HG03442 (cell line): Measurements from ENCODE around the gene VWF.
"Not testable (repeated sequence)": the region's sequence is repeated elsewhere in the genome, so short reads cannot be mapped to it uniquely, and the experiment has no call there.

ENCODE experiments used
- ATAC-seq: cut with Tn5 transposase; IDR thresholded peaks from one replicate; pipeline ENCODE4 v1.9.1; 2021; ENCODE audit warnings: mild to moderate bottlenecking, moderate library complexity; ENCODE audit not compliant: unreplicated experiment

The VWF gene

DNA sequence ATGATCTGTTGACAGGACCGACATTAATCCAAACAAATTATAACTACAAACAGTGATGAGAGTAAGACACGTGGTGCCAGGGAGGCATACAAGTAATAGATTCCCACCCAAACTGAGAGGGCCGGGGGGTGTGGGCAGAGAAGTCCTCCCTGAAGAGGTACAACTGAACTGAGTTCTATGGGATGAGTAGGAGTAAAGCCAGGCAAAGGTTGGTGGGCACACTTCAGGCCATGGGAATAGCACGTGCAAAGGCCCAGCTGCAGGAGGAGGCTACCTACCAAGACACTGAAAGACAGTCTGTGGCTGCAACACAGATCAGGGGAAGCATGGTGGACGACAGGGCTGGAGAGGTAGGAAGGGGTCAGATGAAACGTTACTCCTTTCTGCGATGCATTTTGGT lies 22.0 kb upstream of the VWF start:
- ATAC-seq: no peak

DNA sequence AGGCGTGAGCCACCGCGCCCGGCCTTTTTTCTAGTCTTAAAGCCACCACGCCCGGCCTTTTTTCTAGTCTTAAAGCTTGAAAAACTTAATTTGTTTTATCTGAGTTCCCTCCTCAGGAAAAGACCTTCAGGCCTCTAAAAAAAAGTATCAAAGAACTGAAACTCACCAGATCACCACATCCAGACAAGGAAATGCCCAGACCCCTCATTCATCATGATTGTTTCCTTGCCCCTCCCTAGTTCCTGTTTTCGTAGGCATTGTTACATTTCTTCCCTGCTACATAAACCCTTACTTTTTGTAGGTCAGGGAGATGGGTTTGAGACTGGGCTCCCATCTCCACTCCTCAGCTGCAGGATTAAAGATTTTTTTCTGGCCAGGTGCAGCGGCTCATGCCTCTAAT lies 21.1 kb upstream of the VWF start:
- no peak for ATAC-seq

DNA sequence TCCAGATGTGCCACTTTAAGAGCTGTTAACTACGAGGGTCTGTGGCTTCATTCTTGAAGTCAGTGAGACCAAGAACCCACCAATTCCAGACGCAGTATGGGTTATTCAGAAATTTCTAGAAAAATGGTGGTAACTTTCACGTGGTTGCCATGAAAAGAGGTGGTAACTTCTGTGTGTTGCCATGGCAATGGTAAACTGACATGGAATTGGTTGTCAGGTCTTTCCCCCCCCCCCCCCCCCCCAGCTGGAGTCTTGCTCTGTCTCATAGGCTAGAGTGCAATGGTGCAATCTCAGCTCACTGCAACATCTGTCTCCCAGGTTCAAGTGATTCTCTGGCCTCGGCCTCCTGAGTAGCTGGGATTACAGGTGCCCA lies 18.8 kb upstream of the VWF start:
- no peak for ATAC-seq

DNA sequence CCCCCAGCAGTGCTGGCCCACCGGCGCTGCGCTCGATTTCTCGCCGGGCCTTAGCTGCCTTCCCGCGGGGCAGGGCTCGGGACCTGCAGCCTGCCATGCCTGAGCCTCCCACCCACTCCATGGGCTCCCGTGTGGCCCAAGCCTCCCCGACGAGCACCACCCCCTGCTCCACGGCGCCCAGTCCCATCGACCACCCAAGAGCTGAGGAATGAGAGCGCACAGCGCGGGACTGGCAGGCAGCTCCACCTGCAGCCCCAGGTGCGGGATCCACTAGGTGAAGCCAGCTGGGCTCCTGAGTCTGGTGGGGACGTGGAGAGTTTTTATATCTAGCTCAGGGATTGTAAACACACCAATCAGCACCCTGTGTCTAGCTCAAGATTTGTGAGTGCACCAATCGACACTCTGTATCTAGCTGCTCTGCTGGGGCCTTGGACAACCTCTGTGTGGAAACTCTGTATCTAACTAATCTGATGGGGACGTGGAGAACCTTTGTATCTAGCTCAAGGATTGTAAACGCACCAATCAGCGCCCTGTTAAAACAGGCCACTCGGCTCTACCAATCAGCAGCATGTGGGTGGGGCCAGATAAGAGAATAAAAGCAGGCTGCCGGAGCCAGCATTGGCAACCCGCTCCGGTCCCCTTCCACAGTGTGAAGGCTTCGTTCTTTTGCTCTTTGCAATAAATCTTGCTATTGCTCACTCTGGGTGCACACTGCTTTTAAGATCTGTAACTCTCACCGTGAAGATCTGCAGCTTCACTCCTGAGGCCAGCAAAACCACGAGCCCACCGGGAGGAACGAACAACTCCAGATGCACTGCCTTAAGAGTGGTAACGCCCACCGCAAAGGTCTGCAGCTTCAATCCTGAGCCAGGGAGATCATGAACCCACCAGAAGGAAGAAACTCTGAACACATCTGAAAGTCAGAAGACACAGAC lies 18.2 kb upstream of the VWF start:
- not testable (repeated sequence) for ATAC-seq

DNA sequence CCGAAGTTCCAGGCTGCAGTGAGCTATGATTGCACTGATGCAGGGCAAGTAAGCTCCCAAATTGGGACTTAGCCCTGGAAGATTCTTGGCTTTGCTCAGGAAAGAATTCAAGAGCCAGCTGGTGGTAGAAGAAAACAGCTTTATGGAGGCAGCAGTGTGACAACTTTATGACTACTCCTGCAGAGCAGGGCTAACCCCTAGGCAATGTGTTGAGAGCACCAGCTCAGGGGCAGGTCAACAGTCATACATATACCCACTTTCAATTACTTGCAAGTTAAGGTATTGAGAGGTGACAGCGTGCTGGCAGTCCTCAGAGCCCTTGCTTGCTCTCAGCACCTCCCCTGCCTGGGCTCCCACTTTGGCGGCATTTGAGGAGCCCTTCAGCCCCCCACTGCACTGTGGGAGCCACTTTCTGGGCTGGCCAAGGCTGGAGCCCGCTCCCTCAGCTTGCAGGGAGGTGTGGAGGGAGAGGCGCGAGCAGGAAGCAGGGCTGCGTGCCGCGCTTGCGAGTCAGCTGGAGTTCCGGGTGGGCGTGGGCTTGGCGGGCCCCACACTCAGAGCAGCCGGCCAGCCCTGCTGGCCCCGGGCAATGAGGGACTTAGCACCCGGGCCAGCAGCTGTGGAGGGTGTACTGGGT lies 17.4 kb upstream of the VWF start:
- not testable (repeated sequence) for ATAC-seq

DNA sequence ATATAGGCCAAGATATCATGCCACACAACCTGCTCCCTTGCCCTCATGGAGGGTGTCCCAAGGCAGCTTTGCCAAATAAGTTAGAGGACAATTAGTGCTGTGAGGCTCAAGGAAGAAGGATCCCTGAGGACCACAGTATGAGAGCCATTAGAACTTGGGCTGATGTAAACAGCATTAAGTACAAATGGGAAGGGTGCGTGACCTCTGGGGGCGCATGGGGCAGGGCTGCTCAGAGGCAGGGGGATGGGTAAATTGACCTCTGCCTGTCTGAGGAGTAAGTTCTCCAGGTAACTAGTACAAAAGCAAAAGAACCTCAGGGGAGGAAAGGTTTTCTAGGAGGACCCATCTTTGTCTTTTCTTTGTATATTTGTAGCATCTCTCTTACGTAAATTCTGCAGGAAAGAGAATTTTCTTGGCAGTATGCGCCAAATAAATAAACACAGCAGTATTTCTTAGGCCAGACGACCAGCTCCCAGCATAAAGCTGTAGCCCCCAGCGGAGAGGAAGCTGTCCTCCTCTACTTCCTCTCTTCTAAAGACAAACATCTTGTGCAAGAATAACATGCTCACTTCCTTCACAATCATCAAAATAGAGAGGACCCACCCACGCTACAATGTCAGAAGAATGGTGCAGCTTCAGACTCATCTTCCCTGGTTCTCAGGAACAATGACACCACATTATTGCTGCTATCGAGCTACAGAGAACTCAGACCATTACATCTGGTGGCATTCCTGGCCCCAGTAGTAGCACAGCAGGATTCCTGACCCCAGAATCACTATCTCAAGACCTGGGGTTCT lies 16.4 kb upstream of the VWF start:
- no peak for ATAC-seq

DNA sequence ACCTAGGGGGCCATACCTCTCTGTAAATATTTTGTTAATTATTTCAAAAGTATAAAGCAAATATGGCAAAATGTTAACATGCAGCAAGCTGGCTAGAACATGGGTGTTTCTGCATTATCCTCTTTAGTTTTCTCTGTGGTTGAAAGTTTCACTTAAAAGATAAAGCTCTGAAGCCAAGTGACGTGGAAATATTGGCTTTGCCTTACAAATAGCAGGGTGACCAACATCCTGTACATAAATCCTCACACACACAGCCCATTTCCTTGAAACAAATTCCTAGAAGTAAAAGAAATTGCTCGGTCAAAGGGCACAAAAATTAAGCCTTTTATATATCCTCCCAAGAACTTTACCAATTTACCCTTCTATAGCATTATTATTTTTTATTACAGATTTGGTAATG lies 10.6 kb upstream of the VWF start:
- ATAC-seq: no peak

DNA sequence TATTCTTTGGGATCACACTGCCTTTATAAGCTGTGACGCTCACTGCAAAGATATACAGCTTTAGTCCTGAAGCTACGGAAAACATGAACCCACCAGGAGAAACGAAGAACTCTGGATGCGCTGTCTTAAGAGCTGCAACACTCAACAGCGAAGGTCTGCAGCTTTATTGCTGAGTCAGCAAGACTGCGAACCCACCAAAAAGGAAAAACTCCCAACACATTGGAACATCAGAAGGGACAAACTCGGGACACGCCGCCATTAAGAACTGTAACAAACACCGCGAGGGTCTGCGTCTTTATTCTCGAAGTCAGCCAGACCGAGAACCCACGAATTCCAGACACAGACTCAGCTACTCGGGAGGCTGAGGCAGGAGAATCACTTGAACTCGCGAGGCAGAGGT lies 9.2 kb upstream of the VWF start:
- ATAC-seq: no peak

DNA sequence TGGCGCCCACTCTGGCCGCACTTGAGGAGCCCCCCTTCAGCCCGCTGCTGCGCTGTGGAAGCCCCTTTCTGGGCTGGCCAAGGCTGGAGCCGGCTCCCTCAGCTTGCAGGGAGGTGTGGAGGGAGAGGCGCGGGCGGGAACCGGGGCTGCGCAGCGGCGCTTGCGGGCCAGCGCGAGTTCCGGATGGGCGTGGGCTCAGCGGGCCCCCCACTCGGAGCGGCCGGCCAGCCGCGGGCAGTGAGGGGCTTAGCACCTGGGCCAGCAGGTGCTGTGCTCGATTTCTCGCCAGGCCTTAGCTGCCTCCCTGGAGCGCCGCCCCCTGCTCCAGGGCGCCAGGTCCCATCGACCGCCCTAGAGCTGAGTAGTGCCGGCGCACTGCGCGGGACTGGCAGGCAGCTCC lies 8.0 kb upstream of the VWF start:
- ATAC-seq: no peak

DNA sequence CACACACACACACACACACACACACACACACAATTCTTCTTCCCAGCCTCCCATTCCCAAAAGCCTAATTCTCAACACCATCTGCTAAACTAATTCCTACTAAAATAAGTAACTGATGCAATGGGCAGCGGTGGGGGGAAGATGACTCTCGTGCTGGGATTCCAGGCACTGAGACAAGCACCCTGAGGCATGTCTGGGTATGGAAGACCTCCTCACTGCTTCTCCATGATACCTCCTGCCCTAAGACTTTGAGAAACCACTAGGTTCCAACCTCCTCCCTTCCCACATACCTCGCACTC lies 789 bp upstream of the VWF start:
- ATAC-seq: no peak

DNA sequence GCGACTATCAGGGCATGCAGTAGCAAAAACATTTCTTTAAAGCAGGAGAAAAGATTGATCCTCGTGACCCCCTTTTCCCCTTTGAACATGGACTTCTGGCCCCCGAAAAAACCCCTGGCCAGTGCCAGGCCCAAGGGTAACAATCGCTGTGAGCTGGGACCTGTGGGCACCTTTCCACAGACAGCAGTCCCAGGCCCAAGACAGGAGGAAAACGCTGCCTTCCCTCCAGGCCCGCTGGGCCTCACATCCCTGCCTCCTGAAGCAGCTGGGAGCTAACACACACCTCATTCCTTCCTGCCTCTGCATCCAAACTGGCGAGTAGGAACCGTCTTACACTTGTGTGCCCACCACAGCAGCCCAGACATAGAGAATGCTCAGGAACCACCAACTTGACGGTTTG lies 1.2 kb downstream of the VWF start:
- ATAC-seq: no peak

DNA sequence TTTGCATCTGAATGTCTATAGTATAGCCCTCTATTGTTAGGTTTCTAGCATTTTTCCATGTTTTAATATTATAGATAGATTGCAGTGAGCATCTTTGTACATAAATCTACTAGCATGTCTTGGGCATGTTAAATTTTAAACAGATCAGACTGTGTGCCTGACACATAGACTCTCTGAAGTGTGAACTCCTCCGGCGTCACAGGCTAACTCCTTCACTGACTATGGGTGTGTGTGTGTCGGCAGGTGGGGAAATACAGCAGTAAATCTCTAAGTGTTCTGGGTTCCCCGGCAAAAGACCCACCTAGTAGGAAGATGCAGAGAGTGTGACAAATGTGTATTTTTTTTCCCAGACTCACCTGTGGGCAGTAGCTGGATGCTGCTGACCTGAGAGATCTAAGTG lies 2.3 kb downstream of the VWF start:
- no peak for ATAC-seq

DNA sequence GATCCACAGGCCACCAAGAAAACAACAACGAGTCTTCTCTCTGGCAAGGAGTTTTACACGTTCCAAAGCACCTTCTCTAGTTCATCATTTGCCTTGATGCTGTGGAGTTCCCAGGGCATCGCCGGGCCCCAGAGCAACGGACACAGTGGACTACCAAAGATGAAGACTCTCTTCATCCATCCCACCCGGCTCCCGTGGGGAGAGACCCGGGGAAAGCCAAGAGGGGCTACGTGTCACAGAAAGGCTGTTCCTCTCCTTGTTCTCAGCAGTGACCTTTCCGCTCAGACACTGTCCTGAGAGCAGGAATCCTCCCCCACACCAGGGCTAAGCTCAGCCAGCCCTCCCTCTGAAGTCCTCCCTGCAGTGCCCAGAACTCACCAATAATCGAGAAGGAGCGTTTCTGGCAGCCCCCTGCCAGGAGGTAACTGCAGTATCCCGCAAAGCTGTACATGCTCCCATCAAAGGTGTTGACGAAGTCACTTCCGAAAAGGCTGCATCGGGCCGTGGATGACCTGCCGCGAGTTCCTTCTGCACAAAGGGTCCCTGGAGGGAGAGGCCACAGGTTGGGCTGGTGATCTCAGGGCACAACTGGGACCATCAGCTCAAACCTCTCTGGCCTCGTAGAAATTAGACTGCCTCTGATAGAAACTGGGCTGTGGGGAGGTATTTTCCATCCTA lies 3.5 kb downstream of the VWF start:
- ATAC-seq: no peak

DNA sequence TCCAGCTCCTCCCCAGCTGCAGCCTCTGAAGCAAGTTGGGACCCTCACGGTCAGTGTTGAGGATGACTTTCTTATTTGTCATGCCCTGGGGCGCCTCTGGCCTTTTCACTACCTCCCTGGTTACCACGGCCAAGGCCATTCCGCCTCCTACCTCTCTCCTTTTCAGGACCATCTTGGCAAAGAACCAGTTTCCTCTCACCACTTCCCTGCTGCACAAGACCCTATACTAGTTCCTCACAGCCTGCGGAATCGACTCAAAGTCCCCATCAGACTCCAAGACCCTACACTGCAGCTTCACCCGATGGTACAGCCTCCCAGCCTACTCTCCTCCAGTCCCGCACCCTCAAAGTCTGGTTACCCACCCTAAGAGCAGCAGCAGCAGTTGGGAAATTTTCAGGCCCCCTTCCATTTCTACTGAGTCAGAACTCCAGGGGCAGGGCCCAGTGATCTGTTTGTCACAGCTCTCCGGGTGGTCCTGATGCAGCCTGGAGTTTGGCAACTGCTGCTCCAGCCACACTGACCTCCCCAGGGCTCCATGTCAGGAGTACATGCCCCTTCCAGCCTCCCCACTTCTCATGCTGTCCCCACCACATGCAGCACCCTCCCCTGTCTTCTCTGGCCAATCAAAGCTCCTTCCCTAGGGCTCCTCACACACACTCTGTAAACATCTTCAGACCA lies 5.4 kb downstream of the VWF start:
- ATAC-seq: no peak

DNA sequence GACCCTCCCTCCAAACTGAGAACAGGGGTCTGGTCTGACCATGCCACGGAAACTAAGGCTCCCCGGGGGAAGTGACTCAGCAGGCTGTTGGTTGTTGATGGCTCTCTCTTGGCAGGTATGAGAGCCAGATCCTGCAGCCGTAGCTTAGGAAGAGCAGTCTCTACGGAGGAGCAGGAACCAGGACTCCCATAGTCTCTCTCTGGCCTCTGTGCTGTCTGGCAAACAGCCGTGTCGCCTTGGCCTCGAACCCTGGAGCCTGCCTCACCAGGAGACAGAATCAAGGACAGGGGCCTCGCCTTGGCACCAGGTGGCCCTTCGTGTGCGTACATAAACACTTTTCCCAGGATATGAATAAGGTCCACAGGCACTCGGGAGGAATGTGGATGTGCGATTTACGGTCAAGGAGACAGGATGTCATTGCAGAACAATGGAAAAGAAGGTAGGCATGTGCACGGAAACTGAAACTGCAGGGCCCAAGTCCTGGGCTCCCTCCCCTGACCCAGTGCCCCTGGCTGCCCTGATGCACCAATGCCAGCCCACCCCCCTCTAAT lies 7.9 kb downstream of the VWF start:
- no peak for ATAC-seq

DNA sequence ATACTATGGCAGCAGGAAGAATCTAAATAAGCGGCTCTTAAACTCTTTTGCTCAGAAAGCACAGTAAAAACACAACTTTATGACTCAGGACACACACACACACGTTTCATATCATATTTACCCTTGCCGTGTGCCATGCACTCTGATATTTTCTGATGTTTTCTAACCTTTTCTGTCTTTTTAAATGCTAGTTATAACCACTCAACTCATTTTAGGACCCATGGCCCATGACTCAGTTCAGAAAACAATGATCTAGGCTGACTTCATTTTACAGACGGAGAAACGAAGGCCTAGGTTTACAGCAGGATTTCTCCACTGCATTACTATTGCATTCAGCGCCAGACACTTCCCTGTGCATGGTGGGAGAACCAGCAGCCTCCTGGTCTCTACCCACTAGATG lies 9.1 kb downstream of the VWF start:
- no peak for ATAC-seq

DNA sequence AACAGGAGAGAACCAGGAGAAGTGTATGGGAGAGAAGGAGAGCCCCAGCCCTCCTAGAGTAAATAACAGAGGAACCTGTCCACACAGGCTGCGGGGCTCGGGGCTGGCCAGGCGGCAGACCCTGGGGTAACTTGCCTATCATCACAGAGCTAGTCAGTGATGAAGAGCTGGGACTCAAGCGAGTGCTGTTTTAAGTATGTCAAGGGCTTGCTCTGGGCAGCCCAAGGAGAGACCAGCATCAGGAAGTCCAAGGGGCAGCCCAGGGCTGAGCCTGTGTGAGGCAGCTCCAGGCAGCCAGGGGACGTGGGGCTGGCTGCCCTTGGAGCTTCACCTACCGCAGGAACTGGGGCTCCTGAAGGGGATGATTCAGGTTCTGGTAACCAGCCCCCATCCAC lies 10.0 kb downstream of the VWF start:
- ATAC-seq: no peak

DNA sequence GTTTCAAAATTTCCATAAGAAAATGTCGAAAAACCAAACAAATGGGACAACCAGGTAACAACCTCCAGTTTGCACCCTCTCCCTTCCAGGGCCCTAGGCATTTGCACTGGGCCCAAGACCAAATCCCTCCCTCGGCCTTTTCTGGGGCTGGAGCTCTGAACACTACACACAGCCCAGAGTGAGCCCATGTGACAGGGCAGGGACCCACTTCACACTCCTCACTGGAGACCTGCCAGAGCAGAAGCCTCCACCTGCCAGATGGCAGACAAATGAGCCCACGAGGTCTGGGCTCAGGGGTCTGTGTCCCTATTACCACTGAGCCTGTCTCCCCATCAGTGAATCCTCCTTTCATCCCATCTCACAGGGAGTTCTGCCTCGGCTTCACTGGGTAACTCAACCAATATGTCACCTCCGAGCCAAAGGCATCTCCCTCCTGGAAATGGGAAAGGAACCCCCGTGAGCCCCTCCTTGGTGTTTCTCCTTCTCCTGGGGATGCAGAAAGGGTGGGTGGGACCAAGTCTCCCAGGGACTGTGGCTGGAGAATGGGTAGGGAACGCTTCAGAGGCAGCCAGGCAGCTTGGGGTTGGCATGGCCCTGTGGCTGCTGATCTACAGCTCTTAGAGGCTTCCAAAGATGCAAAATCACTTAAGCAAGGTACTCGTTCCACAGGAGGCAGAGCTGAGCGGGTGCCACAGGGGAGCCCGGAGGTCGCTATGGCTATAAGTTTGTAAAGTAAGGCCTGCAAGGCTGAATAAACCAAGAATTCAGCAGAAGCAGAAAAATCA lies 10.6 kb downstream of the VWF start:
- ATAC-seq: no peak

DNA sequence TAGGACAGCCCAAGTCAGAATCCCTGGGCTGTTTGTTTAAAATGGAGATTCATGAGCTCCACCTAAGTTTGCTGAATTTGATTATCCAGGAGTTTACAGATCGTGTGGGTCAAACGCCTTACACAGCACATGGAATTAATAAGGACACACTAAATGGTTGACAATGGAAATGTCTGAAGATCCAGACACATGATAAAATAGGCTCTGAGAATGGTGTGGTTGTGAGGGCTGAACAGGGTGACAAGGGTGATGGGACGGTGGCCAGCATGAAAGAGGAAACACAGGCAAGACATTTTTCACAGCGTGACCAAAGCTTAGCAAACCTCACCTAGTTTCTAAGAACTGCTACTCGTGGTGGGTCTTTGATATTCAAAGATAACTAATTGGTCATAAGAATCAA lies 12.5 kb downstream of the VWF start:
- ATAC-seq: no peak

DNA sequence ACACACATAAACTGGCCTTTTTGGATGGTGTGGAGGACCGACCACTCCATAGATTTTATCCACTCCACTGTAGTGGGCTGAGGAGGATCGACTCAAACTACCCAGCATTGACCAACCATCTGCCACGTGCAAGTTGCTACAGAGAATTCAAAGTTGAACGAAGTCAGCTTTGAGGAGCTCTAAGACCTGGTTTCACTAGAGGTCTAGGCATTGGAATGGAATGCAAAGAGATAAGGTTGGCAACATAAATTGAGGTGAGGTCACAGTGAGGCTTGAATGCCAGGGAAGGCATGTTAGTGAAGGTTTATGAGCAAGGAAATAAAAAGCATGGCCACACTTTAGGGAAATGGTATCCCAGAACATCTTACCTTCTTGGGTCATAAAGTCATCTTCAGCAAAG lies 14.5 kb downstream of the VWF start:
- ATAC-seq: no peak
